Measurements from ENCODE around the gene UCN.

GRCh38 chr2:27261241-27261925 is 46.9 kb downstream of the UCN start:
- TF ChIP-seq CTCF (IDR thresholded peaks at IDR 0.05; ENCODE audit: low read depth, low read length, poor library complexity, severe bottlenecking) (no peak), EZH2phosphoT487 (IDR thresholded peaks at IDR 0.05; ENCODE audit: borderline replicate concordance, low read length) (no peak)
